DMS114 treated with DMSO at 0.1 percent for 48 hours (cell line): ENCODE measurements around the gene SLC22A12.

Source experiments
- DNase-seq: peaks from one replicate; lab custom pipeline; 2025; ENCODE audit not compliant: unreplicated experiment; lab: John Stamatoyannopoulos, UW

The SLC22A12 gene

DNA sequence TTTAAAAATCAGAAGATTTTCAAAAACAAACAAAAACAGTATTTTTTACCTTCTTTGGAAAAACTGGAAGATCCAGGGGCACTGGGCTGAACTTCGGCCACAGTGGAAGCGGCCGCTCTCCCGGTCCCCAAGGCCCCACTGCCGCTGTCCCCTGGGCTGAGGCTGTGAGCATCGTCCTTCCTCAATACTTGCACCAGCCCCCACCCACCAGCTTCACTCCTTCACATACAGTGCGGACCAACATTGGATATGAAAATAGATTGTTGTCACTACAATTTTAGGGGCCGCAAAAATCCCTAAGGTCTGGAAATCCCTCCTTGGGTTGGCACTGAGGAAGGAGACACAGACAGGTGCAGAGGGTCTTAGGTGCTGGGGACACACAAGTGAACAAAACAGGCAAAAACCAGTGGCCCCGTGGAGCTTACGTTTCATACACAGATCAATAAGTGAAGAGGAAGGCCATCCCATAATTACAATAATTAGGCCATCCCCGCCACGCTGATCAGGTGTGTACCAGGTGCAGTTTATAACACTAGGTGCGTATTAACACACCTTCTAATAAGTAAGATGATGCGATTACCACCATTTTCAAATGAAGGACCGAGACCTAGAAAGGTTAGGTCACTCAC, 28.2 kb upstream of the SLC22A12 start:
- DNase-seq, result no peak

- no peak for DNase-seq
These were observed 27.1 kb upstream of the SLC22A12 start for GRCh38 chr11:64563966-64564365.

- DNase-seq, result no peak
These were observed 26.6 kb upstream of the SLC22A12 start for GRCh38 chr11:64564419-64564818.

DNA sequence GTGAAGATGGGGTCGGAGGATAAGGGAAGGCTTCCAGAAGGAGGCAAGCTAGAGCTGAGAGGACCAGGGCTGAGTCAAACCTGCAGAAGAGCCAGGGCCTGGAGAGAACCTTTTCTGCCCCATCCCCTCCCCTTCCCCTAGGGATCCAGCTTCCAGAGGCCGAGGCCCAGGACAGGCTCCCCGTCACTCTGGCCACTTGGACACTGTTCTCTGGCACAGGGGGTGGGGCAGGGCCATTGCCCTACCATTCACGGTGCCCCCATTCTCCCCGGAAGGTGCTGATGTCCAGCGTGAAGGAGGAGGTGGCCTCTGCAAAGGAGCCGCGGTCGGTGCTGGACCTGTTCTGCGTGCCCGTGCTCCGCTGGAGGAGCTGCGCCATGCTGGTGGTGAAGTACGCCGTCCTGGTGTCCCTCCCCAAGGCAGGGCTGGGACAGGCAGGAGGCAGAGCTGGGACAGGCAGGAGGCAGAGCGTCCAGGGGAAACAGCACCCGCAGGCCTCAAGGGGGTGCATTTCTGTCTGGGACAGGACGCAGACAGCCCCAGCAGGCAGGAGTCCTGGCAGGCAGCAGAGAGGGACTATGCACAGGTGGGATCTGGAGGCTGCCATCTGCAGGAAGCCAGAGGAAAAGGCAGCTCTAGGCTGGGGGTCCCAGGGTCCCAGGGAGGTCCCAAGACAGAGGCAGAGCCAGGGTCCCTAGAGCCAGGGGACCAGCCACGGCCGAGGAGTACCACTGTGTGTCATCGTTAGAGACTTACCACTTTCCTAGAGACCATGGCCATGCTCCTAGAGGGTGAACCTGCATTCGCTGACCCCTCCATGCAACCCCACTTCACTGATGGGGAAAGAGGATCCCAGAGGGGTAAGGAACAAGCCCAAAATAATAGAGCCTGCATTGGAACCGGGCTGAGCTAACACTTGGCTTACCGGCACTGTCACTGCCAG, 25.8 kb upstream of the SLC22A12 start:
- no peak for DNase-seq

DNA sequence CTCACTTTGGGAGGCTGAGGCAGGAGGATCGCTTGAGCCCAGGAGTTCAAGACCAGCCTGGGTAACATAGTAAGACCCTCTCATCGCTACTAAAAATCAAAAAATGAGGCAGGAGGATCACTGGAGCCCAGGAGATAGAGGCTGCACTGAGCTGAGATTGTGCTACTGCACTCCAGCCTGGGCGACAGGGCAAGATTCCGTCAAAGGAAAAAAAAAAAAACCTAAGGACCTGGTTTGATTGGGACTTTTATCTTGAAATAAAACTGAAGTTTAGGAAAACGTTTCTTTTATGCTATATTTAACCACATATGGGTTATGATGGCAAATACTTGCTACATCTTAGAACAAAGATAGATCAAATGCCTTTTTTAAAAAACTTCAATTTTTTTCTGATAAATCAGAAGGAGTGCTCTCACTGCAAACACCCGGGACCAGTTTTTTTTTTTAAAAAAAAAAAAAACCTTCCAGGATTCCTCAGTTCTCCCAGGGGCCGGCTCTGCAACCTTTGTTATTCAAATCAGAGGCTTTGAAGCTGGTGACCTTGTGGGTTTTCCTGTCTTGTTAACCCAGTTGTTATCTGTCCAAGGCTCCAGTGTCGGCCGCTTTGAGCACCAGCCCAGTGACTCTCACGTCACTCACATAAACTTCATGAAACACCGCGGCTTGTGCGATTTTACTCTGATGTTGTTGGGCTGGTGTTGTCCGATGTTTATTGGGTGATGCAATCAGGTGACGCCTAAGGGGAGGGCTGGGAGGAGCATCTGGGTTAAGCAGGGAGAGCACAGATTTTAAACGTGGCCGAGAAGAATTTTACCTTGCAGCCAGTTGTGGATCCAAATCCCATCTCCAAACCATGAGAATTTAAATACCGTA, 24.7 kb upstream of the SLC22A12 start:
- DNase-seq, result peak; percentile 12

- DNase-seq, result no peak
These were observed 23.8 kb upstream of the SLC22A12 start for GRCh38 chr11:64566915-64567891.

- DNase-seq, result no peak
These were observed 22.9 kb upstream of the SLC22A12 start for GRCh38 chr11:64568041-64568571.

GRCh38 chr11:64568584-64569140, 22.4 kb upstream of the SLC22A12 start:
- no peak for DNase-seq

DNA sequence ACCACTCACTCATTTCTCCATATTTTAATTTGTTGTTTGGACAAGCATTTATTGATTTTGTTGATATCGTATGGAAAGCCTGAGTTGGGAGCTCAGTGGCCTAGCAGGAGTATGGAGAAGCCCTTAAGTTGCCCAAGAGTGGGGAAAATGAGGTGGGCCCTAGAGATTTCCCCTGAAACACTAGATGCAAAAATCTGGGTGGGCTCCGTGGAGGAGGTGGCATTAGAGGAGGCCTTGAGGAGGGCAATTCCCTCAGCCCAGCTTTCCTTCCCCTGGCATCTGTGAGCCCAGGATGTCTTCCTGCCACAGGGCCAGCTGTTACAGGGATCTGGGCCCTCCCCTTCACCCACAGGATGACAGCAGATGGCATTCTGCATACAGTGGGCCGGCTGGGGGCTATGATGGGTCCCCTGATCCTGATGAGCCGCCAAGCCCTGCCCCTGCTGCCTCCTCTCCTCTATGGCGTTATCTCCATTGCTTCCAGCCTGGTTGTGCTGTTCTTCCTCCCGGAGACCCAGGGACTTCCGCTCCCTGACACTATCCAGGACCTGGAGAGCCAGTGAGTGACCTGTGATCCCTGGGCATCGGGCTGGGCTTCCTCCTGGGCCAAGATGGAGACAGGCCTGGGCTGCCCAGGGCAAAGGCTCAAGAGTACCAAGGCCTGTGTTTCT, 21.6 kb upstream of the SLC22A12 start:
- DNase-seq, result no peak

DNA sequence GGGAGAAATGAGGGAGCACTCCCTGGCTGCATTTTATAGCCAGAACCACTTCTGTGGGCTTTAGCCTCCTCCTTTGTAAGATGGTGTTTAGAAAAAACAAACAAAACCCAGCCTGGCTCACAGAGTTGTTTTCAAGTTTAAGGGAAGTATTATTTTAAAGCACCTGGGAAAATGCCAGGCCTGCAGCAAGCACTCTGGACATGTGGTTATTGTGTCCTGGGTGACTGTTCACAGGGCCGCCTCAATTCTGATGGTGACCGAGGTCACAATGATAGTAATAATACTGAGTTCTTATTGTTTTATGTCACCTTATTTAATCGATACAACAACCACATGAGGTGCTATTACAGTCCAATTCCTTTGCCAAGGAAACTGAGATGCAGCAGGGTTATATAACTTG, 20.7 kb upstream of the SLC22A12 start:
- no peak for DNase-seq

DNA sequence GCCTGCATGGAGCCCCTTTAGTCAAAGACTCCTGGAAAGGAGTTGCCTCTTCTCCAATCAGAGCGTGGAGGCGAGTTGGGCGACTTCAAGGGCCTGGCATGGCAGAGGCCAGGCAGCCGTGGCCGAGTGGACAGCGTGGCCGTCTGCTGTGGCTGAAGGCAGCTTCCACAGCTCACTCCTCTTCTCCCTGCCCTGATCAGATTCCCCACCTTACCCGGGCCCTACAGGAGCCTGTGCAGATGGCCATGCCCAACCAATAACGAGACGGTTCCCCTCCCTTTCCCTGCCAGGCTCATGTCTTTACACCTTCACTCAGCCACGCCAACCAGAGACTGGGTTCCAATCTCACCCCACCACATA, 20.0 kb upstream of the SLC22A12 start:
- no peak for DNase-seq

- DNase-seq, result no peak
These were observed 19.5 kb upstream of the SLC22A12 start for GRCh38 chr11:64571410-64572091.

DNA sequence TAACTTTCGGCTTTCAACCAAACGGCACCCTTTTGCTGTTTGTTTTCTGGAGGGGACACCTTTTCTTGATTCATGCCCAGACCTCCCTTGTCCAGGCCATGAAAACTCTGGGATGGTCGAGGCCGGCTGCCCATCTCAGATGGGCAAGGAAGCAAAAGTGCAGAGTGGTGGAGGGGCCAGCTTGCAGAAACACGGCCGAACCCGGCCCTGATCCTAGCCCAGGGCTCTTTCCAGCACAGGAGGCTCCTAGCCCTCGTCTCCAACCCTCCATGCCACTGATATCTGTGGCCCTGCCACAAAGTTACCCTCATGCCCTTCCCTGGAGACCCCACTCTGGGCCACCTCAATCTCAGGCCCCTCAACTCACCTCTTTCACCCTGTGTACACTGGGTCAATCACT, 18.9 kb upstream of the SLC22A12 start:
- no peak for DNase-seq

DNA sequence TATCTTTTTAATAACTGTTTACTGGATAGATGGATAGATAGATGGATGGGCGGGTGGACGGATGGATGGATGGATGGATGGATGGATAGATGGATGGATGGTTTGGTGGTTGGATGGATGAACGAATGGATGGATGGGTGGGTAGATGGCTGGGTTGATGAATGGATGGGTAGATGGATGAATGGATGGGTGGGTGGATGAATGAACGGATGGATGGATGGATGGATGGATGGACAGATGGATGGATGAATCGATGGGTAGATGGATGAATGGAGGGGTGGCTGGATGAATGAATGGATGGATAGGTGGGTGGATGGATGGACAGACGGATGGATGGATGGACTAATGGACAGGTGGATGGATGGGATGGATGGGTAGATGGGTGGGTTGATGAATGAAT, 13.8 kb upstream of the SLC22A12 start:
- no peak for DNase-seq

DNA sequence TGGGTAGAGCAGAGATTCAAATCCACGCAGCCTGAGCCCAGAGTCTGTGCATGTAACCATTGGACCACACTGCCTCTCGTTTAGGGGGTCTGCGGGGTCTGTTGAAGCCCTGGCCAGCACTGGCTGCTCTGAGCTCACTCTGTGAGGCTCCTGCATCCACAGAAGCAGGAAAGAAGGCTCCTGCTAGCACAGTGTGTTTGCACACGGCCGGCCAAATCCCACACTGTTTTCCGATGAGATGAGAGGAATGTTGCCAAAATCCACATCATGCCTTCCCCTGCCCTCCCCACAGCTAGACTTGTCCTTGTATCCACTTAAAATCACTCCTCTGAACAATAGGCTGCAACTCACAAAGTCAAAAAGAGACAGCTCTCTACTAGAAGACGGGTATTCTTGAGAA, 10.6 kb upstream of the SLC22A12 start:
- DNase-seq, result no peak

GRCh38 chr11:64581057-64581523, 9.9 kb upstream of the SLC22A12 start:
- DNase-seq, result no peak

DNA sequence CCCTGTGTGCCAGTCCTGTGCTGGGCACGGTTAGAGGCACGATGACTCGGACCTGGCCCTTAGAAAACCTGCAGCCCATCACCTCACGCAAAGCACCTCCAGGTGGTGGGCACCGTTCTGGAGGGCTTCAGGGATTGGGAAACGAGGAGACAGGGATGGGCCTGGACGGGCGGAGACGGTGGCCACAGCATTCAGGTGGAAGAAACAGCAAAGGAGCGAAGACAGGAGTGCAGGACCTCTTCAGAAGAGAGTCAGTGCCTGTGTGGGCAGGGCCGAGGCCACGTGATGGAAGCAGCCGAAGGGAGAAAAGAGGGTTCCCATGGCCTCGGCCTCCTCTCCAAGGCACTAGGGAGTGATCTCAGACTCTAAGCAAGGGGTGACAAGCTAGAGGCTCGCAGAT, 8.1 kb upstream of the SLC22A12 start:
- DNase-seq, result no peak
